Fibroblast of pulmonary artery (primary cell): Measurements from ENCODE around the gene SAA1.

ENCODE experiments used
- DNase-seq: peaks from one replicate; pipeline ENCODE4 v3.0.0-alpha.2; 2010; ENCODE audit warnings: low read depth
- H3K4me3 ChIP-seq: replicated peaks from 2 replicates; pipeline ENCODE4 v1.5.1; 2011; ENCODE audit warnings: low read depth, mild to moderate bottlenecking, control low read depth, low read length, moderate library complexity
- CTCF ChIP-seq: IDR thresholded peaks from 2 replicates; pipeline ENCODE4 v1.5.1; 2011; ENCODE audit warnings: mild to moderate bottlenecking, control low read depth, low read length, inconsistent platforms; ENCODE audit errors: missing control alignments

SAA1 gene

GRCh38 chr11:18265949-18266348 lies at the start of gene SAA1:
TSS of gene SAA1 (plus strand) at chr11:18266264. CDS start at chr11:18266888, 624 bp downstream.
- TF ChIP-seq CTCF = no peak
- no peak within 1 kb of the TSS for H3K4me3 ChIP-seq
- peak; percentile 24 for DNase-seq

GRCh38 chr11:18221274-18221876 lies 44.7 kb upstream of the SAA1 start:
- no peak for DNase-seq
- no peak overlapping the region for H3K4me3 ChIP-seq
- TF ChIP-seq CTCF = no peak

GRCh38 chr11:18222814-18223421 lies 43.1 kb upstream of the SAA1 start:
- no peak overlapping the region for H3K4me3 ChIP-seq
- no peak for DNase-seq
- TF ChIP-seq CTCF = no peak

- no peak for DNase-seq
- no peak overlapping the region for H3K4me3 ChIP-seq
- no peak for TF ChIP-seq CTCF
Observed at GRCh38 chr11:18223591-18224387, 42.3 kb upstream of the SAA1 start.

GRCh38 chr11:18225913-18226312 lies 40.2 kb upstream of the SAA1 start:
- H3K4me3 ChIP-seq = no peak overlapping the region
- no peak for TF ChIP-seq CTCF
- DNase-seq = no peak

- H3K4me3 ChIP-seq = no peak overlapping the region
- DNase-seq = no peak
- TF ChIP-seq CTCF = no peak
Observed at GRCh38 chr11:18229501-18229900, 36.6 kb upstream of the SAA1 start.
